ENCODE results near the gene ARF6. TPM values are rescaled to one million over a fixed set of nuclear protein-coding genes. Genes with fewer than 3 reads are reported as not detected.

Gene ARF6
- total and polyA plus RNA-seq, 9 of the 15 experiments (the other 6 are each of a cell fraction or from before 2014, with no cell fraction given): 15.3 to 35.2 (median 24.9) TPM

DNA sequence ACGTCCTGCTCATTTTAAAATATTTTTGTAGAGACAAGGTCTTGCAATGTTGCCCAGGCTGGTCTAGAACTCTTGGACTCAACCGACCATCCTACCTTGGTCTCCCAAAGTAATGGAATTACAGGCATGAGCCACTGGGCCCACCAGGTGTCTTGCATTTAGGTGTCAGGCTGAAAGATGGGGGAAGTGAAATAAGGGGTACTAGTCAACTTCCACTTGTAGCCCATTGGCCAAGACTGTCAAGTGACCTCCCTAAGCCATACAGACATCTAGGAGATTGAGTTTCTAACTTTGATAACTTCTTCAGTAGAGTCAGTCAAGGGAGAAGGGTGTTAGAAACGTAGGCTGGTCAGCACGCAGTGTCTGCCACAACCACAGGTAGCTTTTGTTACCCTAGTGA is 32.0 kb downstream of the ARF6 start:
- 51% methylated on average over 4 of the region's 4 CpGs for WGBS (ENCODE audit: insufficient coverage, low coverage, missing lambda C conversion rate)
- intact Hi-C loops (cut with micrococcal nuclease) (no loop called here), in situ Hi-C loops (cut with MboI) (no loop called here)
- Histone ChIP-seq H3K4me3 (no peak overlapping the region), H3K27me3 (ENCODE audit: control insufficient read depth in 2 of 2, insufficient read depth in 2 of 2, low read length in 2 of 2) (no peaks in the 10 kb centered on the region), H3K27ac (ENCODE audit: extremely low read depth, low read depth, low read length) (no peak overlapping the region), H3K36me3 (ENCODE audit: control insufficient read depth, insufficient read depth, low read length) (no peaks in the 10 kb centered on the region), H3K9me1 (ENCODE audit: control insufficient read depth, insufficient read depth, low read length) (no peaks in the 10 kb centered on the region), H3K4me2 (ENCODE audit: insufficient read depth, low read length) (no peak overlapping the region), H3K79me2 (ENCODE audit: control insufficient read depth, insufficient read depth, low read length) (no peaks in the 10 kb centered on the region), H2AFZ (ENCODE audit: low read depth, low read length) (no peak overlapping the region), H3K9ac (ENCODE audit: insufficient read depth in 1 of 2, low read depth in 2 of 2, low read length in 2 of 2) (no peak overlapping the region), H3K4me1 (replicated peaks in 1 of 2; ENCODE audit: control insufficient read depth in 2 of 2, insufficient read depth in 2 of 2, low read length in 2 of 2) (no peaks in the 10 kb centered on the region), H3K9me3 (replicated peaks; ENCODE audit: control insufficient read depth, insufficient read depth, low read depth, low read length) (no peaks in the 10 kb centered on the region), H4K20me1 (replicated peaks; ENCODE audit: control insufficient read depth, insufficient read depth, low read length) (no peaks in the 10 kb centered on the region)
- ChIA-PET CTCF (ENCODE audit: low intra/inter-chr PET ratio) (no interaction called here), POLR2A (interaction anchor here (0.6 kb wide), 1 partner anchor 328 kb away, joined by 4 read pairs; no protein-coding TSS in a partner anchor)
- no TSS peak for BruUV-seq (replicated peaks)
- ATAC-seq (no peak), FAIRE-seq (no peak), DNase-seq (ENCODE audit: extremely low read depth in 1 of 4, low spot score in 3 of 4) (no peak)
- no peak for TF ChIP-seq CHCHD3 (CRISPR knock-in tag; IDR thresholded peaks at IDR 0.05)
- TF ChIP-seq, protein P1, sequence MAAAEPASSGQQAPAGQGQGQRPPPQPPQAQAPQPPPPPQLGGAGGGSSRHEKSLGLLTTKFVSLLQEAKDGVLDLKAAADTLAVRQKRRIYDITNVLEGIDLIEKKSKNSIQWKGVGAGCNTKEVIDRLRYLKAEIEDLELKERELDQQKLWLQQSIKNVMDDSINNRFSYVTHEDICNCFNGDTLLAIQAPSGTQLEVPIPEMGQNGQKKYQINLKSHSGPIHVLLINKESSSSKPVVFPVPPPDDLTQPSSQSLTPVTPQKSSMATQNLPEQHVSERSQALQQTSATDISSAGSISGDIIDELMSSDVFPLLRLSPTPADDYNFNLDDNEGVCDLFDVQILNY (CRISPR knock-in tag; IDR thresholded peaks at IDR 0.05): no peak
- TF ChIP-seq SNIP1 (IDR thresholded peaks at IDR 0.05; ENCODE audit: low read depth): no peak
- no peak for TF ChIP-seq ZNF57 (CRISPR knock-in tag; IDR thresholded peaks at IDR 0.05)
- TF ChIP-seq LEF1 (IDR thresholded peaks at IDR 0.05): no peak
- TF ChIP-seq ZNF232 (CRISPR knock-in tag; IDR thresholded peaks at IDR 0.05): no peak
- TF ChIP-seq RFX5 (IDR thresholded peaks at IDR 0.05; ENCODE audit: low read depth, low read length): no peak
- no peak for TF ChIP-seq ZNF586 (CRISPR knock-in tag; conservative IDR thresholded peaks at IDR 0.05)
- TF ChIP-seq, protein P2, sequence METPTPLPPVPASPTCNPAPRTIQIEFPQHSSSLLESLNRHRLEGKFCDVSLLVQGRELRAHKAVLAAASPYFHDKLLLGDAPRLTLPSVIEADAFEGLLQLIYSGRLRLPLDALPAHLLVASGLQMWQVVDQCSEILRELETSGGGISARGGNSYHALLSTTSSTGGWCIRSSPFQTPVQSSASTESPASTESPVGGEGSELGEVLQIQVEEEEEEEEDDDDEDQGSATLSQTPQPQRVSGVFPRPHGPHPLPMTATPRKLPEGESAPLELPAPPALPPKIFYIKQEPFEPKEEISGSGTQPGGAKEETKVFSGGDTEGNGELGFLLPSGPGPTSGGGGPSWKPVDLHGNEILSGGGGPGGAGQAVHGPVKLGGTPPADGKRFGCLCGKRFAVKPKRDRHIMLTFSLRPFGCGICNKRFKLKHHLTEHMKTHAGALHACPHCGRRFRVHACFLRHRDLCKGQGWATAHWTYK (CRISPR knock-in tag; IDR thresholded peaks at IDR 0.05): no peak
- TF ChIP-seq, protein P3, sequence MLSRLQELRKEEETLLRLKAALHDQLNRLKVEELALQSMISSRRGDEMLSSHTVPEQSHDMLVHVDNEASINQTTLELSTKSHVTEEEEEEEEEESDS (CRISPR knock-in tag; IDR thresholded peaks at IDR 0.05): no peak
- no peak for TF ChIP-seq HNRNPUL1 (IDR thresholded peaks at IDR 0.05; ENCODE audit: low read length)
- no peak for TF ChIP-seq FOSL1 (tag; conservative IDR thresholded peaks at IDR 0.05)
- TF ChIP-seq, protein P4, sequence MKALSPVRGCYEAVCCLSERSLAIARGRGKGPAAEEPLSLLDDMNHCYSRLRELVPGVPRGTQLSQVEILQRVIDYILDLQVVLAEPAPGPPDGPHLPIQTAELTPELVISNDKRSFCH (CRISPR knock-in tag; IDR thresholded peaks at IDR 0.05): no peak
- TF ChIP-seq, protein P4 (tag; IDR thresholded peaks at IDR 0.05): no peak

All from K562 (cell line).